C4-2B (cell line): ENCODE data around the gene RSPH10B.
"Not testable (repeated sequence)": the region's sequence is repeated elsewhere in the genome, so short reads cannot be mapped to it uniquely, and the experiment has no call there.

Experiments
- CTCF ChIP-seq: fragments of 450-650 bp; conservative IDR thresholded peaks from 2 replicates; pipeline ENCODE4 v1.5.1; 2017; ENCODE audit warnings: mild to moderate bottlenecking
- ZFX ChIP-seq: fragments of 450-650 bp; IDR thresholded peaks from 2 replicates; pipeline ENCODE4 v1.6.1; 2017

GRCh38 chr7:5963810-5964209 lies 6.7 kb downstream of the RSPH10B start:
- not testable (repeated sequence) for TF ChIP-seq CTCF, ZFX
